SU-DHL-6 (cell line): ENCODE data around the gene R3HDM2.

Experiments
- EZH2phosphoT487 ChIP-seq: fragments of 200-600 bp; sonication (generic), shearing (Covaris generic); conservative IDR thresholded peaks from 2 replicates; pipeline ENCODE4 v1.6.1; 2018; ENCODE audit warnings: mild to moderate bottlenecking, antibody characterized with exemption, low read length, moderate library complexity, mixed read lengths
- TF ChIP-seq, protein P1 (sequence below): fragments of 200-600 bp; sonication (generic); IDR thresholded peaks from one replicate; pipeline ENCODE4 v1.5.1; 2017; ENCODE audit warnings: antibody characterized with exemption, mild to moderate bottlenecking, low read length, moderate library complexity; ENCODE audit not compliant: insufficient read depth, poor library complexity, severe bottlenecking

GRCh38 chr12:57268264-57268663 is 162.6 kb downstream of the R3HDM2 start:
- TF ChIP-seq, protein P1, sequence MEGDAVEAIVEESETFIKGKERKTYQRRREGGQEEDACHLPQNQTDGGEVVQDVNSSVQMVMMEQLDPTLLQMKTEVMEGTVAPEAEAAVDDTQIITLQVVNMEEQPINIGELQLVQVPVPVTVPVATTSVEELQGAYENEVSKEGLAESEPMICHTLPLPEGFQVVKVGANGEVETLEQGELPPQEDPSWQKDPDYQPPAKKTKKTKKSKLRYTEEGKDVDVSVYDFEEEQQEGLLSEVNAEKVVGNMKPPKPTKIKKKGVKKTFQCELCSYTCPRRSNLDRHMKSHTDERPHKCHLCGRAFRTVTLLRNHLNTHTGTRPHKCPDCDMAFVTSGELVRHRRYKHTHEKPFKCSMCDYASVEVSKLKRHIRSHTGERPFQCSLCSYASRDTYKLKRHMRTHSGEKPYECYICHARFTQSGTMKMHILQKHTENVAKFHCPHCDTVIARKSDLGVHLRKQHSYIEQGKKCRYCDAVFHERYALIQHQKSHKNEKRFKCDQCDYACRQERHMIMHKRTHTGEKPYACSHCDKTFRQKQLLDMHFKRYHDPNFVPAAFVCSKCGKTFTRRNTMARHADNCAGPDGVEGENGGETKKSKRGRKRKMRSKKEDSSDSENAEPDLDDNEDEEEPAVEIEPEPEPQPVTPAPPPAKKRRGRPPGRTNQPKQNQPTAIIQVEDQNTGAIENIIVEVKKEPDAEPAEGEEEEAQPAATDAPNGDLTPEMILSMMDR, result no peak
- TF ChIP-seq EZH2phosphoT487, result no peak
